Smooth muscle cell (in vitro differentiated cells): ENCODE results near the gene DNAH10. TPM values are rescaled to one million over a fixed set of nuclear protein-coding genes. Genes with fewer than 3 reads are reported as not detected.

Source experiments
- DNase-seq: peaks from one replicate; lab custom pipeline; 2025; ENCODE audit not compliant: unreplicated experiment; lab: John Stamatoyannopoulos, UW
- H2AFZ ChIP-seq: fragments of 200-600 bp; sonication (generic); 2 replicates; pipeline ENCODE4 v1.6.0; 2016; ENCODE audit warnings: antibody characterized with exemption, low read depth, mild to moderate bottlenecking
- H3F3A ChIP-seq: fragments of 200-600 bp; sonication (generic); 2 replicates; pipeline ENCODE4 v1.6.0; 2017; ENCODE audit warnings: antibody characterized with exemption, low read depth
- H3K27ac ChIP-seq: fragments of 200-600 bp; sonication (generic); 2 replicates; pipeline ENCODE4 v1.5.1; 2016; ENCODE audit warnings: low read depth, mild to moderate bottlenecking
- H3K27me3 ChIP-seq: fragments of 200-600 bp; sonication (generic); 2 replicates; pipeline ENCODE4 v1.6.1; 2016; ENCODE audit warnings: low read depth, mild to moderate bottlenecking
- H3K36me3 ChIP-seq: fragments of 200-600 bp; sonication (generic); 2 replicates; pipeline ENCODE4 v1.5.1; 2016; ENCODE audit warnings: low read depth
- H3K4me1 ChIP-seq: fragments of 200-600 bp; sonication (generic); 2 replicates; pipeline ENCODE4 v1.5.1; 2016; ENCODE audit warnings: low read depth
- H3K4me2 ChIP-seq: fragments of 200-600 bp; sonication (generic); 2 replicates; pipeline ENCODE4 v1.6.0; 2016; ENCODE audit warnings: mild to moderate bottlenecking
- H3K4me3 ChIP-seq: fragments of 200-600 bp; sonication (generic); 2 replicates; pipeline ENCODE4 v1.5.1; 2016; ENCODE audit warnings: mild to moderate bottlenecking
- H3K79me2 ChIP-seq: fragments of 200-600 bp; sonication (generic); 2 replicates; pipeline ENCODE4 v1.6.0; 2016; ENCODE audit warnings: low read depth, mild to moderate bottlenecking
- H3K9ac ChIP-seq: fragments of 200-600 bp; sonication (generic); 2 replicates; pipeline ENCODE4 v1.6.0; 2016; ENCODE audit warnings: low read depth
- H3K9me3 ChIP-seq: fragments of 200-600 bp; sonication (generic); replicated peaks from 2 replicates; pipeline ENCODE4 v1.5.1; 2016; ENCODE audit warnings: low read depth
- H4K20me1 ChIP-seq: fragments of 200-600 bp; sonication (generic); 2 replicates; pipeline ENCODE4 v1.6.0; 2016; ENCODE audit warnings: low read depth
- CTCF ChIP-seq: fragments of 200-600 bp; sonication (generic); IDR thresholded peaks from 2 replicates; pipeline ENCODE4 v1.5.1; 2017; ENCODE audit warnings: borderline replicate concordance, mild to moderate bottlenecking, antibody characterized with exemption; ENCODE audit not compliant: insufficient read depth, poor library complexity, severe bottlenecking
- WGBS: methylation state at CpG from one replicate; pipeline ENCODE4 v1.1.7; 2016; ENCODE audit warnings: low lambda C conversion rate; 5-methylcytosine and 5-hydroxymethylcytosine counted together
- polyA plus RNA-seq: library from polyadenylated mRNA; unstranded; fragments of >200 nt; fragmentation: Nextera tagmentation; extraction: Ambion mirVana; gene quantifications from 2 replicates; pipeline ENCODE4 v1.2.1, GENCODE V29; 2016
- total RNA-seq: library from RNA; depleted of rRNA; stranded (reverse); fragments of >200 nt; gene quantifications from 2 replicates; pipeline ENCODE4 v1.2.3, GENCODE V29; 2014

Gene DNAH10
- total and polyA plus RNA-seq, 2 experiments from 2014 or later = 1.5 to 2.2 TPM

- no peak for DNase-seq
- H3K9ac ChIP-seq = no peak overlapping the region
- H3K79me2 ChIP-seq = peaks cover 35% of the 10 kb centered on the region
- no peak overlapping the region for H3K4me3 ChIP-seq
- peaks cover 93% of the 10 kb centered on the region for H4K20me1 ChIP-seq
- H3K27me3 ChIP-seq = no peaks in the 10 kb centered on the region
- no peaks in the 10 kb centered on the region for H3K9me3 ChIP-seq
- H3F3A ChIP-seq = no peaks in the 10 kb centered on the region
- no peak for TF ChIP-seq CTCF
- H2AFZ ChIP-seq = no peak overlapping the region
- no peaks in the 10 kb centered on the region for H3K4me1 ChIP-seq
- no peaks in the 10 kb centered on the region for H3K36me3 ChIP-seq
- 88% methylated on average over 5 of the region's 5 CpGs for WGBS
- no peak overlapping the region for H3K27ac ChIP-seq
- no peak overlapping the region for H3K4me2 ChIP-seq
Observed at GRCh38 chr12:123962513-123962912, 200.4 kb downstream of the DNAH10 start.

GRCh38 chr12:123963821-123964220 is 201.7 kb downstream of the DNAH10 start:
- no peak overlapping the region for H3K4me2 ChIP-seq
- H3K4me1 ChIP-seq = no peaks in the 10 kb centered on the region
- no peaks in the 10 kb centered on the region for H3K27me3 ChIP-seq
- no peaks in the 10 kb centered on the region for H3F3A ChIP-seq
- no peak overlapping the region for H3K27ac ChIP-seq
- H2AFZ ChIP-seq = no peak overlapping the region
- no peaks in the 10 kb centered on the region for H3K9me3 ChIP-seq
- H3K79me2 ChIP-seq = peaks cover 47% of the 10 kb centered on the region
- H3K36me3 ChIP-seq = no peaks in the 10 kb centered on the region
- WGBS = 96% methylated on average over 4 of the region's 4 CpGs
- no peak overlapping the region for H3K4me3 ChIP-seq
- peaks cover 94% of the 10 kb centered on the region for H4K20me1 ChIP-seq
- H3K9ac ChIP-seq = no peak overlapping the region
- TF ChIP-seq CTCF = no peak
- no peak for DNase-seq

- Histone ChIP-seq H2AFZ (no peak overlapping the region), H3K9me3 (no peaks in the 10 kb centered on the region), H3K27me3 (no peaks in the 10 kb centered on the region), H3K4me2 (no peak overlapping the region), H3K27ac (no peak overlapping the region), H3K4me3 (no peak overlapping the region), H3F3A (no peaks in the 10 kb centered on the region), H3K36me3 (no peaks in the 10 kb centered on the region), H4K20me1 (peaks cover 87% of the 10 kb centered on the region), H3K9ac (no peak overlapping the region), H3K79me2 (peaks cover 57% of the 10 kb centered on the region), H3K4me1 (no peaks in the 10 kb centered on the region)
- TF ChIP-seq CTCF = no peak
- no peak for DNase-seq
- 74% methylated on average over 5 of the region's 5 CpGs for WGBS
Observed at GRCh38 chr12:123965382-123965781, 203.3 kb downstream of the DNAH10 start.

GRCh38 chr12:123966596-123966995 is 204.5 kb downstream of the DNAH10 start:
- H2AFZ ChIP-seq = no peak overlapping the region
- WGBS = 55% methylated on average over 3 of the region's 3 CpGs
- peaks cover 8% of the 10 kb centered on the region for H3K4me1 ChIP-seq
- H3K36me3 ChIP-seq = no peaks in the 10 kb centered on the region
- H4K20me1 ChIP-seq = peaks cover 86% of the 10 kb centered on the region
- TF ChIP-seq CTCF = no peak
- H3K4me3 ChIP-seq = no peak overlapping the region
- peaks cover 68% of the 10 kb centered on the region for H3K79me2 ChIP-seq
- H3K4me2 ChIP-seq = peak overlapping the region; percentile 19
- H3F3A ChIP-seq = no peaks in the 10 kb centered on the region
- H3K9me3 ChIP-seq = no peaks in the 10 kb centered on the region
- H3K27ac ChIP-seq = peak overlapping the region; percentile 4
- H3K27me3 ChIP-seq = no peaks in the 10 kb centered on the region
- DNase-seq = no peak
- no peak overlapping the region for H3K9ac ChIP-seq
